Loucy (cell line): Measurements from ENCODE around the gene PHF5A.

Experiments used
- EZH2phosphoT487 ChIP-seq: fragments of 200-600 bp; IDR thresholded peaks from 2 replicates; pipeline ENCODE4 v1.6.1; 2018; ENCODE audit warnings: antibody characterized with exemption, mild to moderate bottlenecking, moderate library complexity, borderline replicate concordance
- TF ChIP-seq, protein P1 (sequence below): fragments of 200-600 bp; sonication (generic); conservative IDR thresholded peaks from 2 replicates; pipeline ENCODE4 v1.5.1; 2014; ENCODE audit warnings: mild to moderate bottlenecking, antibody characterized with exemption, low read length

- TF ChIP-seq, protein P1, sequence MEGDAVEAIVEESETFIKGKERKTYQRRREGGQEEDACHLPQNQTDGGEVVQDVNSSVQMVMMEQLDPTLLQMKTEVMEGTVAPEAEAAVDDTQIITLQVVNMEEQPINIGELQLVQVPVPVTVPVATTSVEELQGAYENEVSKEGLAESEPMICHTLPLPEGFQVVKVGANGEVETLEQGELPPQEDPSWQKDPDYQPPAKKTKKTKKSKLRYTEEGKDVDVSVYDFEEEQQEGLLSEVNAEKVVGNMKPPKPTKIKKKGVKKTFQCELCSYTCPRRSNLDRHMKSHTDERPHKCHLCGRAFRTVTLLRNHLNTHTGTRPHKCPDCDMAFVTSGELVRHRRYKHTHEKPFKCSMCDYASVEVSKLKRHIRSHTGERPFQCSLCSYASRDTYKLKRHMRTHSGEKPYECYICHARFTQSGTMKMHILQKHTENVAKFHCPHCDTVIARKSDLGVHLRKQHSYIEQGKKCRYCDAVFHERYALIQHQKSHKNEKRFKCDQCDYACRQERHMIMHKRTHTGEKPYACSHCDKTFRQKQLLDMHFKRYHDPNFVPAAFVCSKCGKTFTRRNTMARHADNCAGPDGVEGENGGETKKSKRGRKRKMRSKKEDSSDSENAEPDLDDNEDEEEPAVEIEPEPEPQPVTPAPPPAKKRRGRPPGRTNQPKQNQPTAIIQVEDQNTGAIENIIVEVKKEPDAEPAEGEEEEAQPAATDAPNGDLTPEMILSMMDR: no peak
- TF ChIP-seq EZH2phosphoT487: no peak
Measured at GRCh38 chr22:41478473-41478872, 10.0 kb upstream of the PHF5A start.
